Neuronal stem cell (in vitro differentiated cells): ENCODE results near the gene PTOV1.

Source experiments
- DNase-seq: peaks from one replicate; pipeline ENCODE4 v3.0.0-alpha.2; 2013; ENCODE audit warnings: low spot score
- H2AFZ ChIP-seq: one replicate; pipeline ENCODE4 v1.6.1; 2013; ENCODE audit warnings: mild to moderate bottlenecking, low read length, inconsistent platforms
- H2AK5ac ChIP-seq: 2 replicates; pipeline ENCODE4 v1.6.1; 2013; ENCODE audit warnings: low read depth, mild to moderate bottlenecking, inconsistent platforms, low read length, moderate library complexity, mixed read lengths
- H2BK120ac ChIP-seq: 2 replicates; pipeline ENCODE4 v1.6.1; 2013; ENCODE audit warnings: low read depth, mild to moderate bottlenecking, inconsistent platforms, low read length, moderate library complexity, mixed read lengths
- H2BK12ac ChIP-seq: one replicate; pipeline ENCODE4 v1.6.1; 2013; ENCODE audit warnings: low read length, inconsistent platforms
- H2BK15ac ChIP-seq: 2 replicates; pipeline ENCODE4 v1.6.1; 2013; ENCODE audit warnings: mild to moderate bottlenecking, low read length, inconsistent platforms, mixed read lengths
- H2BK5ac ChIP-seq: one replicate; pipeline ENCODE4 v1.6.1; 2013; ENCODE audit warnings: inconsistent platforms, mild to moderate bottlenecking, low read length, moderate library complexity
- H3K14ac ChIP-seq: one replicate; pipeline ENCODE4 v1.6.1; 2013; ENCODE audit warnings: low read length, inconsistent platforms
- H3K18ac ChIP-seq: 2 replicates; pipeline ENCODE4 v1.6.1; 2013; ENCODE audit warnings: low read length, inconsistent platforms
- H3K23ac ChIP-seq: 2 replicates; pipeline ENCODE4 v1.6.1; 2013; ENCODE audit warnings: low read depth, mild to moderate bottlenecking, mixed read lengths, low read length, inconsistent platforms; ENCODE audit not compliant: poor library complexity
- H3K27ac ChIP-seq: replicated peaks from 3 replicates; pipeline ENCODE4 v1.5.1; 2013; ENCODE audit warnings: low read length, inconsistent platforms
- H3K27me3 ChIP-seq, 3 experiments: 2 replicates each; pipeline ENCODE4 v1.6.1; 2013; ENCODE audit warnings: low read length in 3 of 3, mild to moderate bottlenecking in 2 of 3, inconsistent platforms in 1 of 3, low read depth in 1 of 3, mixed read lengths in 1 of 3, moderate library complexity in 1 of 3; ENCODE audit not compliant: control insufficient read depth in 3 of 3, insufficient read depth in 3 of 3
- H3K36me3 ChIP-seq, 2 donors: replicated peaks in 1 of 2; 2 replicates each; pipeline ENCODE4 v1.6.1; 2013; ENCODE audit warnings: low read length in 2 of 2; ENCODE audit not compliant: control insufficient read depth in 2 of 2, insufficient read depth in 2 of 2
- H3K4ac ChIP-seq: 2 replicates; pipeline ENCODE4 v1.6.1; 2013; ENCODE audit warnings: inconsistent platforms, mild to moderate bottlenecking, low read length, moderate library complexity
- H3K4me1 ChIP-seq, 2 donors: 1 replicate in 1 of 2; 2 replicates in 1 of 2; pipeline ENCODE4 v1.6.1; 2013; ENCODE audit warnings: low read length in 2 of 2, low read depth in 1 of 2; ENCODE audit not compliant: control insufficient read depth in 2 of 2, insufficient read depth in 1 of 2
- H3K4me2 ChIP-seq: one replicate; pipeline ENCODE4 v1.6.1; 2013; ENCODE audit warnings: mild to moderate bottlenecking, low read length, inconsistent platforms; ENCODE audit not compliant: insufficient read depth, poor library complexity, severe bottlenecking
- H3K4me3 ChIP-seq, 2 donors: 2 replicates each; pipeline ENCODE4 v1.5.1; 2013; ENCODE audit warnings: low read length in 2 of 2, mild to moderate bottlenecking in 2 of 2, inconsistent platforms in 1 of 2, moderate library complexity in 1 of 2
- H3K79me1 ChIP-seq: one replicate; pipeline ENCODE4 v1.6.1; 2013; ENCODE audit warnings: low read depth, mild to moderate bottlenecking, inconsistent platforms, low read length, moderate library complexity
- H3K9ac ChIP-seq: one replicate; pipeline ENCODE4 v1.6.1; 2013; ENCODE audit warnings: mild to moderate bottlenecking, low read depth, low read length, inconsistent platforms; ENCODE audit not compliant: poor library complexity
- H3K9me3 ChIP-seq, 2 donors: replicated peaks in 1 of 2; 2 replicates each; pipeline versions ENCODE3 to v1.6.1; 2013; ENCODE audit warnings: low read length in 2 of 2, mild to moderate bottlenecking in 2 of 2, inconsistent platforms in 1 of 2, low read depth in 1 of 2, mixed read lengths in 1 of 2, moderate library complexity in 1 of 2; ENCODE audit not compliant: control insufficient read depth in 2 of 2, insufficient read depth in 1 of 2
- H4K8ac ChIP-seq: one replicate; pipeline ENCODE4 v1.6.1; 2013; ENCODE audit warnings: low read depth, mild to moderate bottlenecking, inconsistent platforms, low read length, moderate library complexity
- H4K91ac ChIP-seq: one replicate; pipeline ENCODE4 v1.6.1; 2013; ENCODE audit warnings: low read length, low read depth, mild to moderate bottlenecking, inconsistent platforms; ENCODE audit not compliant: poor library complexity
- WGBS, 2 donors: extraction: QIAGEN DNeasy Blood & Tissue Kit; methylation state at CpG; one replicate each; pipeline ENCODE4 v1.1.7; 2013; ENCODE audit warnings: missing lambda C conversion rate in 2 of 2, mixed read lengths in 1 of 2; ENCODE audit not compliant: insufficient read length in 2 of 2, insufficient replicate concordance in 1 of 2; ENCODE audit errors: extremely low coverage in 2 of 2; 5-methylcytosine and 5-hydroxymethylcytosine counted together

Gene PTOV1

DNA sequence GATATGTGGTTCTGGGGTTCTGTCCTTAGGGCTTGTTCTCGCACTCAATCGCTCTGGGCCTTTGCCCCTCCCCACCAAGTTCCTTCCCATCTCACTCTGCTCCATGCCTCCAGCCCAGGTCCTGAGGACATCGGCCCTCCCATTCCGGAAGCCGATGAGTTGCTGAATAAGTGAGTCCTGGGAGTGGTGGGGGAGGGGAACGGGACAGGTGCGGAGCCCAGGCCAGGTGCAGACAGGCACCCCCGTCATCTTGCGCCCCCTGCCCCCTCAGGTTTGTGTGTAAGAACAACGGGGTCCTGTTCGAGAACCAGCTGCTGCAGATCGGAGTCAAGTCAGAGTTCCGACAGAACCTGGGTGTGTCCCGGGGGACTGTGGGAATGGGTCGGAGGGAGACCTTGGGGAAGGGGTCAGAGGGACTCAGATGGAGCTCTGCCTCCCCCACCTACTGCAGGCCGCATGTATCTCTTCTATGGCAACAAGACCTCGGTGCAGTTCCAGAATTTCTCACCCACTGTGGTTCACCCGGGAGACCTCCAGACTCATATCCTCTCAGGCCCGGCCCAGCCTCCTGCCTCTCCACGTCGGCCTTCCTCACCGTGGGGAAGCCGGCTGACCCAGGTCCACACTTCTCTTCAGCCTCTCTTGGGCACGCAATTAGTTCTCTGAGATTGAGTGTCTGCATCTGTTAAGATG is 48.0 kb upstream of the PTOV1 start:
- Histone ChIP-seq H2BK5ac (peak overlapping the region; percentile 87), H2AK5ac (peak overlapping the region; percentile 88), H3K4me2 (no peak overlapping the region), H3K23ac (peak overlapping the region; percentile 87), H3K9ac (peak overlapping the region; percentile 72), H2BK120ac (no peak overlapping the region), H3K9me3 (no peaks in the 10 kb centered on the region), H3K18ac (peak overlapping the region; percentile 74), H3K27ac (no peak overlapping the region), H3K4me1 (peaks cover 0 to 5% of the 10 kb centered on the region in 2 donors), H3K4me3 (no peak overlapping the region), H3K4ac (no peak overlapping the region), H3K14ac (peak overlapping the region; percentile 51), H3K79me1 (peaks cover 7% of the 10 kb centered on the region), H2AFZ (no peak overlapping the region), H3K36me3 (peaks cover 44 to 85% of the 10 kb centered on the region in 2 donors), H2BK12ac (no peak overlapping the region), H2BK15ac (peak overlapping the region; percentile 69), H4K8ac (no peak overlapping the region), H3K27me3 (no peaks in the 10 kb centered on the region), H4K91ac (no peak overlapping the region)
- WGBS, 2 donors = no CpG with 5 or more reads among the region's 24 CpGs
- no peak for DNase-seq

DNA sequence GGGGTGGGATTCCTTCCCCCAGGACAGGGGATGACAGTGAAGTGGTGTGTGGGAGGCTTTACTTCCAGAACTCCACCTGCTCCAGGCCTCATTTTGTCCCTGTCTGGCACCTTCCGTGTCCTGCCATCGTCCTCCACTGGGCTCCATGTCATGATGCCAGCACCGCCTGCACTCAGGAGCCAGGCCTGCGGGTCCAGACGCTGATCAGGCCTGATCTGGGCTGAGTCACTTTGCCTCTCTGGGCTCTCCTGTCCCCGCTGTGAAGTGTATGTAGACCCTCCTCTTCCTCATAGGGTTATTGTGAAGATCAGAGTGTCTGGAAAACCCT is 47.5 kb upstream of the PTOV1 start:
- no CpG with 5 or more reads among the region's 6 CpGs for WGBS, 2 donors
- H3K9ac ChIP-seq = no peak overlapping the region
- H3K36me3 ChIP-seq = peaks cover 40 to 85% of the 10 kb centered on the region in 2 donors

DNA sequence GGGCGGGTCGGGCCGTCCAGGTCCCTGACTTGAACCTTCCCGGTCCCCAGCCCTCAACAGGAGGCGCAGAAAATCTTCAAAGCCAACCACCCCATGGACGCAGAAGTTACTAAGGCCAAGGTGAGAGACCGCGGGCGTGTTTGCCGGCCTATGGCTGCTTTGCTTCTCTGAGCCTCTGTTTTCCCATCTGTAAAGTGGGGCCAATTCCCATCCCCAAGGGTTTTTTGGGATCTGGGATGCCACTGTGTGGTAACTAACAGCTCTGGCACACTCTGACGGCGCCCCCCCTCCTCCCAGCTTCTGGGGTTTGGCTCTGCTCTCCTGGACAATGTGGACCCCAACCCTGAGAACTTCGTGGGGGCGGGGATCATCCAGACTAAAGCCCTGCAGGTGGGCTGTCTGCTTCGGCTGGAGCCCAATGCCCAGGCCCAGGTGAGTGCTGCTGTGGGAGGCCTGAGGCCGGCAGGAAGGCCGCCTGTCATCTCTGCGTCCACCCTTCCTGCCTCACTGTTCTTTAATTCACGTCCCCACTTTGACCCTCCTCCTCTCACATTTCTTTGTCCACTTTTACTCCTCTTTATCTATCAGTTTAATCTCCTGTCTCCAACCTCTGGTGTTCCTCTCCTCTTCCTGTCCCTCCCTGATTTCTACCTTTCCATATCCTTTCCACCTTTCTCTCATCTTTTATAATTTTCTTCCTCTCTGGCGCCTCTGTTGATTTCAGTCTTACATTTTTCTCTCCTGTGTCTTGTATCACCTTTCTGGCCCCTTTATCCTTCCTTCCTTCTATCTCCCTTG is 44.9 kb upstream of the PTOV1 start:
- Histone ChIP-seq H2AK5ac (no peak overlapping the region), H3K79me1 (peaks cover 7% of the 10 kb centered on the region), H2BK15ac (no peak overlapping the region), H2BK12ac (no peak overlapping the region), H3K9me3 (no peaks in the 10 kb centered on the region), H3K9ac (no peak overlapping the region), H2BK120ac (no peak overlapping the region), H2BK5ac (no peak overlapping the region), H3K4ac (no peak overlapping the region), H3K27ac (no peak overlapping the region), H3K4me3 (no peak overlapping the region), H3K14ac (no peak overlapping the region), H2AFZ (no peak overlapping the region), H3K36me3 (peaks cover 21 to 68% of the 10 kb centered on the region in 2 donors), H4K91ac (no peak overlapping the region), H3K4me1 (peaks cover 0 to 16% of the 10 kb centered on the region in 2 donors), H3K27me3 (no peaks in the 10 kb centered on the region), H4K8ac (no peak overlapping the region), H3K23ac (no peak overlapping the region), H3K18ac (no peak overlapping the region), H3K4me2 (no peak overlapping the region)
- WGBS, 2 donors = no CpG with 5 or more reads among the region's 20 CpGs
- DNase-seq = no peak

More for the DNA sequence above, 47.5 kb upstream of the PTOV1 start:
- no peak overlapping the region for H3K23ac ChIP-seq
- H3K79me1 ChIP-seq = peaks cover 7% of the 10 kb centered on the region
- no peak overlapping the region for H2AK5ac ChIP-seq
- H3K4me3 ChIP-seq = no peak overlapping the region
- no peak overlapping the region for H3K4ac ChIP-seq
- no peaks in the 10 kb centered on the region for H3K9me3 ChIP-seq
- no peaks in the 10 kb centered on the region for H3K27me3 ChIP-seq
- no peak for DNase-seq
- H3K14ac ChIP-seq = no peak overlapping the region
- H2BK5ac ChIP-seq = no peak overlapping the region
- no peak overlapping the region for H2BK12ac ChIP-seq
- H2BK15ac ChIP-seq = no peak overlapping the region
- no peak overlapping the region for H3K4me2 ChIP-seq
- no peak overlapping the region for H3K27ac ChIP-seq
- no peak overlapping the region for H3K18ac ChIP-seq
- no peak overlapping the region for H2BK120ac ChIP-seq
- H4K91ac ChIP-seq = no peak overlapping the region
- H4K8ac ChIP-seq = no peak overlapping the region
- no peak overlapping the region for H2AFZ ChIP-seq
- H3K4me1 ChIP-seq = peaks cover 0 to 8% of the 10 kb centered on the region in 2 donors

DNA sequence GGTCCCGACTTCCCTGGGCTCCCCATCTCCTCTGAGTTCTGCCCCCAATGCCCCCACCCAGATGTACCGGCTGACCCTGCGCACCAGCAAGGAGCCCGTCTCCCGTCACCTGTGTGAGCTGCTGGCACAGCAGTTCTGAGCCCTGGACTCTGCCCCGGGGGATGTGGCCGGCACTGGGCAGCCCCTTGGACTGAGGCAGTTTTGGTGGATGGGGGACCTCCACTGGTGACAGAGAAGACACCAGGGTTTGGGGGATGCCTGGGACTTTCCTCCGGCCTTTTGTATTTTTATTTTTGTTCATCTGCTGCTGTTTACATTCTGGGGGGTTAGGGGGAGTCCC is 44.4 kb upstream of the PTOV1 start:
- Histone ChIP-seq H3K9me3 (no peaks in the 10 kb centered on the region), H3K9ac (no peak overlapping the region), H3K23ac (no peak overlapping the region), H2AK5ac (no peak overlapping the region), H3K18ac (no peak overlapping the region), H3K79me1 (peaks cover 7% of the 10 kb centered on the region), H2BK15ac (no peak overlapping the region), H2BK120ac (no peak overlapping the region), H2BK5ac (no peak overlapping the region), H2AFZ (no peak overlapping the region), H3K4me1 (peaks cover 0 to 16% of the 10 kb centered on the region in 2 donors), H4K91ac (no peak overlapping the region), H2BK12ac (no peak overlapping the region), H3K4me3 (no peak overlapping the region), H3K27me3 (no peaks in the 10 kb centered on the region), H3K27ac (no peak overlapping the region), H3K36me3 (peaks cover 21 to 64% of the 10 kb centered on the region in 2 donors), H3K4ac (no peak overlapping the region), H3K14ac (no peak overlapping the region), H3K4me2 (no peak overlapping the region), H4K8ac (no peak overlapping the region)
- no peak for DNase-seq
- WGBS, 2 donors = no CpG with 5 or more reads among the region's 8 CpGs
